ENCODE measurements around the gene TENM3. TPM values are rescaled to one million over a fixed set of nuclear protein-coding genes. Genes with fewer than 3 reads are reported as not detected.

The TENM3 gene
- total and polyA plus RNA-seq, 2 donors (not counting 3 experiments of a cell fraction or from before 2014, with no cell fraction given): 3.2 to 6.2 TPM

DNA sequence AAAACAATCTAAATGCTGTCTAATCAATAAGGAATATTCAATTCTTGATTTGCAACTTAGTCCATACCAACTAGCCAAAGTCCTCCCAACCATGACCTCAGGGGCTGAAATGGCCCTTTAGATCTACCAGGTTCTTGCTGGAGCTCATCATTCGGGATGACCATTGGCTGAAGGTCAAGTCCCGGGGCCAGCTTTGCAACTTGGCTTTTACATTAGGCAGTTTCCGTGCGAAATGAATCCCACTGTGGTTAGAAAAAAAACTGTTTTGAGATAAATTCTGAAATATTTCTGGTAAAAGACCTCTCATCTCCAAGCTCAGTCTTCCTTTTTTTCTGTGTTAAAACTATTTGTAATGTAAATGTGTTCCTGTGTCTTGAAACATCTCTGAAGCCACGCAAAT lies 178.6 kb downstream of the TENM3 start:
- DNase-seq (ENCODE audit: low read depth, low spot score): no peak
- POLR2A ChIA-PET: no interaction called here

DNA sequence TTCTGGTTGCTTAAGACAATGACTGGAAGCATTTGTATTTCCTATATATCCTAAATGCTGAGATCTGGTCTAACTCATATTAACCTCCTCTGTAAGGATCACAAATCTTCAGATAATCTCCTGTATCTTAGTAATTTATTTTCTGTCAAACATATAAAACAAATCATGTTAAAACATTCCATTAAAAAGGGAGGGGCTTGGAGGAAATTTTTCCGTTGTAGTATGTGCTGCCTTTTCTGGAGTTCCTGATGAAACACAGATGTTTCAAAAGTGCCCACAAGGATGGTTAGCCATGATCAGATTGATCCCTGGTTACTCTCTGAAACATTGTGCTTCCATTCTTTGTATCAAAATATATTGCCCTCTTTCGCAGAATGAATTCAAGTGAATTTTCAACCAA lies 182.1 kb downstream of the TENM3 start:
- H3K9ac ChIP-seq (replicated peaks; ENCODE audit: extremely low read depth, insufficient read depth, low read length): no peak overlapping the region
- no peaks in the 10 kb centered on the region for H3K36me3 ChIP-seq (ENCODE audit: control insufficient read depth in 2 of 2, extremely low read depth in 1 of 2, insufficient read depth in 2 of 2, low read length in 2 of 2)
- ChIA-PET POLR2A (no interaction called here), CTCF (no interaction called here)
- no peak overlapping the region for H3K27ac ChIP-seq (ENCODE audit: insufficient read depth, low read depth, low read length)
- no peaks in the 10 kb centered on the region for H3K9me3 ChIP-seq (replicated peaks; ENCODE audit: control insufficient read depth, insufficient read depth, low read length)
- DNase-seq (ENCODE audit: low read depth, low spot score): no peak
- dilution Hi-C loops (cut with MboI; ENCODE audit: extremely low pct_ligation_motif_present, low sequenced_read_pairs): no loop called here
- FAIRE-seq: no peak
- H3K79me2 ChIP-seq (ENCODE audit: control insufficient read depth, insufficient read depth, low read length): no peaks in the 10 kb centered on the region
- H2AFZ ChIP-seq (ENCODE audit: low read depth, low read length): no peak overlapping the region
- TF ChIP-seq JUN (IDR thresholded peaks at IDR 0.05; ENCODE audit: borderline replicate concordance, insufficient read depth, insufficient read length, low read depth) (no peak), MYC (IDR thresholded peaks at IDR 0.05; ENCODE audit: low read depth, low read length) (no peak), POLR2A (IDR thresholded peaks at IDR 0.05; ENCODE audit: low read depth, low read length) (no peak), POLR2AphosphoS5 (IDR thresholded peaks at IDR 0.05; ENCODE audit: insufficient read depth, low read depth, low read length) (no peak), FOS (IDR thresholded peaks at IDR 0.05; ENCODE audit: borderline replicate concordance, insufficient read depth, low read length) (no peak), GATA2 (IDR thresholded peaks at IDR 0.05; ENCODE audit: insufficient read depth, insufficient read length, low read depth, low read length) (no peak), EZH2 (IDR thresholded peaks at IDR 0.05; ENCODE audit: borderline replicate concordance, low read depth, low read length, severe bottlenecking) (no peak)
- TF ChIP-seq, protein P1, sequence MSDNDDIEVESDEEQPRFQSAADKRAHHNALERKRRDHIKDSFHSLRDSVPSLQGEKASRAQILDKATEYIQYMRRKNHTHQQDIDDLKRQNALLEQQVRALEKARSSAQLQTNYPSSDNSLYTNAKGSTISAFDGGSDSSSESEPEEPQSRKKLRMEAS (IDR thresholded peaks at IDR 0.05; ENCODE audit: insufficient read depth, insufficient read length): no peak
- TF ChIP-seq, protein P2, sequence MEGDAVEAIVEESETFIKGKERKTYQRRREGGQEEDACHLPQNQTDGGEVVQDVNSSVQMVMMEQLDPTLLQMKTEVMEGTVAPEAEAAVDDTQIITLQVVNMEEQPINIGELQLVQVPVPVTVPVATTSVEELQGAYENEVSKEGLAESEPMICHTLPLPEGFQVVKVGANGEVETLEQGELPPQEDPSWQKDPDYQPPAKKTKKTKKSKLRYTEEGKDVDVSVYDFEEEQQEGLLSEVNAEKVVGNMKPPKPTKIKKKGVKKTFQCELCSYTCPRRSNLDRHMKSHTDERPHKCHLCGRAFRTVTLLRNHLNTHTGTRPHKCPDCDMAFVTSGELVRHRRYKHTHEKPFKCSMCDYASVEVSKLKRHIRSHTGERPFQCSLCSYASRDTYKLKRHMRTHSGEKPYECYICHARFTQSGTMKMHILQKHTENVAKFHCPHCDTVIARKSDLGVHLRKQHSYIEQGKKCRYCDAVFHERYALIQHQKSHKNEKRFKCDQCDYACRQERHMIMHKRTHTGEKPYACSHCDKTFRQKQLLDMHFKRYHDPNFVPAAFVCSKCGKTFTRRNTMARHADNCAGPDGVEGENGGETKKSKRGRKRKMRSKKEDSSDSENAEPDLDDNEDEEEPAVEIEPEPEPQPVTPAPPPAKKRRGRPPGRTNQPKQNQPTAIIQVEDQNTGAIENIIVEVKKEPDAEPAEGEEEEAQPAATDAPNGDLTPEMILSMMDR (IDR thresholded peaks at IDR 0.05; ENCODE audit: extremely low read depth in 1 of 2, insufficient read depth in 1 of 2, low read depth in 1 of 2, low read length in 2 of 2): no peak
- no TSS peak for BruUV-seq (replicated peaks)
- intact Hi-C loops (cut with micrococcal nuclease): no loop called here
- H3K4me2 ChIP-seq (ENCODE audit: insufficient read depth, low read length): no peak overlapping the region
- no peaks in the 10 kb centered on the region for H4K20me1 ChIP-seq (replicated peaks; ENCODE audit: control insufficient read depth, extremely low read depth, insufficient read depth, low read length)
- H3K4me1 ChIP-seq (ENCODE audit: control insufficient read depth, extremely low read depth, insufficient read depth, low read length): no peaks in the 10 kb centered on the region
- H3K9me1 ChIP-seq (replicated peaks; ENCODE audit: control insufficient read depth, extremely low read depth, insufficient read depth, low read length): no peaks in the 10 kb centered on the region
- no peak overlapping the region for H3K4me3 ChIP-seq (replicated peaks in 1 of 3; ENCODE audit: insufficient read depth in 1 of 3, low read depth in 1 of 3, low read length in 3 of 3)
- H3K27me3 ChIP-seq (ENCODE audit: control insufficient read depth in 2 of 2, insufficient read depth in 2 of 2, low read length in 2 of 2): no peaks in the 10 kb centered on the region

More for the DNA sequence above, 178.6 kb downstream of the TENM3 start:
- Histone ChIP-seq H3K27me3 (ENCODE audit: control insufficient read depth in 2 of 2, insufficient read depth in 2 of 2, low read length in 2 of 2) (no peaks in the 10 kb centered on the region), H3K4me1 (ENCODE audit: control insufficient read depth, extremely low read depth, insufficient read depth, low read length) (no peaks in the 10 kb centered on the region), H3K36me3 (ENCODE audit: control insufficient read depth in 2 of 2, extremely low read depth in 1 of 2, insufficient read depth in 2 of 2, low read length in 2 of 2) (no peaks in the 10 kb centered on the region), H2AFZ (ENCODE audit: low read depth, low read length) (no peak overlapping the region), H3K9me1 (replicated peaks; ENCODE audit: control insufficient read depth, extremely low read depth, insufficient read depth, low read length) (no peaks in the 10 kb centered on the region), H3K27ac (ENCODE audit: insufficient read depth, low read depth, low read length) (no peak overlapping the region), H3K79me2 (ENCODE audit: control insufficient read depth, insufficient read depth, low read length) (no peaks in the 10 kb centered on the region), H3K4me2 (ENCODE audit: insufficient read depth, low read length) (no peak overlapping the region), H4K20me1 (replicated peaks; ENCODE audit: control insufficient read depth, extremely low read depth, insufficient read depth, low read length) (no peaks in the 10 kb centered on the region), H3K9ac (replicated peaks; ENCODE audit: extremely low read depth, insufficient read depth, low read length) (no peak overlapping the region), H3K4me3 (replicated peaks in 1 of 3; ENCODE audit: insufficient read depth in 1 of 3, low read depth in 1 of 3, low read length in 3 of 3) (no peak overlapping the region), H3K9me3 (replicated peaks; ENCODE audit: control insufficient read depth, insufficient read depth, low read length) (no peaks in the 10 kb centered on the region)
- dilution Hi-C loops (cut with MboI; ENCODE audit: extremely low pct_ligation_motif_present, low sequenced_read_pairs) (no loop called here), intact Hi-C loops (cut with micrococcal nuclease) (no loop called here)
- TF ChIP-seq EZH2 (IDR thresholded peaks at IDR 0.05; ENCODE audit: borderline replicate concordance, low read depth, low read length, severe bottlenecking) (no peak), GATA2 (IDR thresholded peaks at IDR 0.05; ENCODE audit: insufficient read depth, insufficient read length, low read depth, low read length) (no peak)
- FAIRE-seq: no peak
- BruUV-seq (replicated peaks): no TSS peak
- CTCF ChIA-PET: no interaction called here
